Measurements from ENCODE around the gene MICU1. TPM values are rescaled to one million over a fixed set of nuclear protein-coding genes. Genes with fewer than 3 reads are reported as not detected.

Gene MICU1
- total RNA-seq, 2 donors from 2014 or later = 36.6 to 37.6 TPM

- Mint-ChIP-seq H3K9me3 (peaks cover 6 to 10% of the 10 kb centered on the region in 2 donors), H3K4me3 (no peak overlapping the region), H3K36me3 (ENCODE audit: insufficient read depth in 2 of 2) (peaks cover 8 to 18% of the 10 kb centered on the region in 2 donors), H3K27ac (no peak overlapping the region), H3K27me3 (ENCODE audit: low read depth) (no peaks in the 10 kb centered on the region), H3K4me1 (ENCODE audit: low read depth) (peaks cover 22% of the 10 kb centered on the region)
- ATAC-seq (replicated peaks in 1 of 2) = no peak
- DNase-seq = no peak
Measured at GRCh38 chr10:72612203-72612826, 13.6 kb downstream of the MICU1 start.

- Mint-ChIP-seq H3K4me3 (no peak overlapping the region), H3K9me3 (peaks cover 5 to 6% of the 10 kb centered on the region in 2 donors), H3K36me3 (ENCODE audit: insufficient read depth in 2 of 2) (peaks cover 7 to 14% of the 10 kb centered on the region in 2 donors), H3K27me3 (ENCODE audit: low read depth) (no peaks in the 10 kb centered on the region), H3K4me1 (ENCODE audit: low read depth) (peaks cover 18% of the 10 kb centered on the region), H3K27ac (no peak overlapping the region)
- DNase-seq = no peak
- ATAC-seq (replicated peaks in 1 of 2) = no peak
Measured at GRCh38 chr10:72611783-72612182, 14.1 kb downstream of the MICU1 start.

GRCh38 chr10:72610466-72610865 is 15.4 kb downstream of the MICU1 start:
- Mint-ChIP-seq H3K27me3 (ENCODE audit: low read depth) (no peaks in the 10 kb centered on the region), H3K9me3 (no peaks in the 10 kb centered on the region), H3K27ac (no peak overlapping the region), H3K4me1 (ENCODE audit: low read depth) (peaks cover 7% of the 10 kb centered on the region), H3K4me3 (no peak overlapping the region), H3K36me3 (ENCODE audit: insufficient read depth in 2 of 2) (peaks cover 2 to 7% of the 10 kb centered on the region in 2 donors)
- ATAC-seq (replicated peaks in 1 of 2) = no peak
- no peak for DNase-seq

GRCh38 chr10:72605122-72605521 is 20.8 kb downstream of the MICU1 start:
- DNase-seq (no peak), ATAC-seq (replicated peaks in 1 of 2) (no peak)
- Mint-ChIP-seq H3K27me3 (ENCODE audit: low read depth) (no peaks in the 10 kb centered on the region), H3K36me3 (ENCODE audit: insufficient read depth in 2 of 2) (peaks cover 0 to 4% of the 10 kb centered on the region in 2 donors), H3K4me1 (ENCODE audit: low read depth) (no peaks in the 10 kb centered on the region), H3K9me3 (no peaks in the 10 kb centered on the region), H3K27ac (no peak overlapping the region), H3K4me3 (no peak overlapping the region)

GRCh38 chr10:72601144-72601543 is 24.7 kb downstream of the MICU1 start:
- DNase-seq (no peak), ATAC-seq (replicated peaks in 1 of 2) (no peak)
- H3K9me3 Mint-ChIP-seq = no peaks in the 10 kb centered on the region
- H3K27ac Mint-ChIP-seq = no peak overlapping the region
- H3K4me1 Mint-ChIP-seq (ENCODE audit: low read depth) = no peaks in the 10 kb centered on the region
- no peaks in the 10 kb centered on the region for H3K27me3 Mint-ChIP-seq (ENCODE audit: low read depth)
- no peaks in the 10 kb centered on the region for H3K36me3 Mint-ChIP-seq (ENCODE audit: insufficient read depth in 2 of 2)
- no peak overlapping the region for H3K4me3 Mint-ChIP-seq

- no peak overlapping the region for H3K4me3 Mint-ChIP-seq
- no peaks in the 10 kb centered on the region for H3K36me3 Mint-ChIP-seq (ENCODE audit: insufficient read depth in 2 of 2)
- no peak overlapping the region for H3K27ac Mint-ChIP-seq
- no peaks in the 10 kb centered on the region for H3K4me1 Mint-ChIP-seq (ENCODE audit: low read depth)
- DNase-seq (no peak), ATAC-seq (replicated peaks in 1 of 2) (no peak)
- H3K27me3 Mint-ChIP-seq (ENCODE audit: low read depth) = no peaks in the 10 kb centered on the region
- no peaks in the 10 kb centered on the region for H3K9me3 Mint-ChIP-seq
Measured at GRCh38 chr10:72598769-72599701, 26.8 kb downstream of the MICU1 start.

- no peak for ATAC-seq (replicated peaks in 1 of 2)
- Mint-ChIP-seq H3K27me3 (ENCODE audit: low read depth) (no peaks in the 10 kb centered on the region), H3K4me1 (ENCODE audit: low read depth) (no peaks in the 10 kb centered on the region), H3K4me3 (no peak overlapping the region), H3K27ac (no peak overlapping the region), H3K9me3 (no peaks in the 10 kb centered on the region), H3K36me3 (ENCODE audit: insufficient read depth in 2 of 2) (no peaks in the 10 kb centered on the region)
- DNase-seq = no peak
Measured at GRCh38 chr10:72597897-72598296, 28.0 kb downstream of the MICU1 start.

- Mint-ChIP-seq H3K9me3 (peaks cover 2% of the 10 kb centered on the region in 2 donors), H3K27me3 (ENCODE audit: low read depth) (no peaks in the 10 kb centered on the region), H3K27ac (no peak overlapping the region), H3K4me1 (ENCODE audit: low read depth) (peaks cover 9% of the 10 kb centered on the region), H3K4me3 (no peak overlapping the region), H3K36me3 (ENCODE audit: insufficient read depth in 2 of 2) (peaks cover 2 to 4% of the 10 kb centered on the region in 2 donors)
- DNase-seq (no peak), ATAC-seq (replicated peaks in 1 of 2) (no peak)
Measured at GRCh38 chr10:72595436-72595835, 30.4 kb downstream of the MICU1 start.

- H3K4me1 Mint-ChIP-seq (ENCODE audit: low read depth) = peaks cover 15% of the 10 kb centered on the region
- H3K36me3 Mint-ChIP-seq (ENCODE audit: insufficient read depth in 2 of 2) = peaks cover 2 to 4% of the 10 kb centered on the region in 2 donors
- H3K27me3 Mint-ChIP-seq (ENCODE audit: low read depth) = no peaks in the 10 kb centered on the region
- no peak overlapping the region for H3K27ac Mint-ChIP-seq
- H3K4me3 Mint-ChIP-seq = no peak overlapping the region
- H3K9me3 Mint-ChIP-seq = peaks cover 2% of the 10 kb centered on the region in 2 donors
- no peak for ATAC-seq (replicated peaks in 1 of 2)
- no peak for DNase-seq
Measured at GRCh38 chr10:72593963-72594362, 31.9 kb downstream of the MICU1 start.

- no peaks in the 10 kb centered on the region for H3K27me3 Mint-ChIP-seq (ENCODE audit: low read depth)
- peaks cover 2 to 4% of the 10 kb centered on the region in 2 donors for H3K36me3 Mint-ChIP-seq (ENCODE audit: insufficient read depth in 2 of 2)
- H3K9me3 Mint-ChIP-seq = peaks cover 2% of the 10 kb centered on the region in 2 donors
- no peak overlapping the region for H3K4me3 Mint-ChIP-seq
- DNase-seq (no peak), ATAC-seq (replicated peaks in 1 of 2) (no peak)
- peaks cover 22% of the 10 kb centered on the region for H3K4me1 Mint-ChIP-seq (ENCODE audit: low read depth)
- H3K27ac Mint-ChIP-seq = no peak overlapping the region
Measured at GRCh38 chr10:72588266-72588665, 37.6 kb downstream of the MICU1 start.

GRCh38 chr10:72587568-72587967 is 38.3 kb downstream of the MICU1 start:
- peaks cover 2% of the 10 kb centered on the region in 2 donors for H3K9me3 Mint-ChIP-seq
- peaks cover 22% of the 10 kb centered on the region for H3K4me1 Mint-ChIP-seq (ENCODE audit: low read depth)
- no peak for ATAC-seq (replicated peaks in 1 of 2)
- no peaks in the 10 kb centered on the region for H3K27me3 Mint-ChIP-seq (ENCODE audit: low read depth)
- H3K36me3 Mint-ChIP-seq (ENCODE audit: insufficient read depth in 2 of 2) = peaks cover 2 to 4% of the 10 kb centered on the region in 2 donors
- no peak overlapping the region for H3K4me3 Mint-ChIP-seq
- DNase-seq = no peak
- no peak overlapping the region for H3K27ac Mint-ChIP-seq

GRCh38 chr10:72574636-72575035 is 51.2 kb downstream of the MICU1 start:
- Mint-ChIP-seq H3K9me3 (no peaks in the 10 kb centered on the region), H3K27ac (no peak overlapping the region), H3K36me3 (ENCODE audit: insufficient read depth in 2 of 2) (no peaks in the 10 kb centered on the region), H3K4me3 (no peak overlapping the region), H3K27me3 (ENCODE audit: low read depth) (no peaks in the 10 kb centered on the region), H3K4me1 (ENCODE audit: low read depth) (peaks cover 4% of the 10 kb centered on the region)
- ATAC-seq (replicated peaks in 1 of 2) (no peak), DNase-seq (no peak)

- Mint-ChIP-seq H3K9me3 (no peaks in the 10 kb centered on the region), H3K4me1 (ENCODE audit: low read depth) (peaks cover 4% of the 10 kb centered on the region)
Measured at GRCh38 chr10:72573079-72573478, 52.8 kb downstream of the MICU1 start.

More at GRCh38 chr10:72573079-72573478, 52.8 kb downstream of the MICU1 start:
- no peak for DNase-seq
- Mint-ChIP-seq H3K27me3 (ENCODE audit: low read depth) (no peaks in the 10 kb centered on the region), H3K4me3 (no peak overlapping the region), H3K27ac (no peak overlapping the region), H3K36me3 (ENCODE audit: insufficient read depth in 2 of 2) (no peaks in the 10 kb centered on the region)
- ATAC-seq (replicated peaks in 1 of 2) = no peak
